Trophoblast cell (in vitro differentiated cells and primary cell): Measurements from ENCODE around the gene KRT15.
A peak's percentile ranks its signal among the peaks of the same experiment; 100 is the strongest.

Experiments used
- DNase-seq, 2 donors: peaks; one replicate each; pipeline ENCODE4 v3.0.0-alpha.2; 2016
- H2AFZ ChIP-seq: 2 replicates; pipeline ENCODE4 v1.6.1; 2013; ENCODE audit warnings: low read length, moderate library complexity, mild to moderate bottlenecking; ENCODE audit not compliant: insufficient read depth, poor library complexity
- H2AK5ac ChIP-seq: 2 replicates; pipeline ENCODE4 v1.6.1; 2013; ENCODE audit warnings: mild to moderate bottlenecking, low read length
- H2BK120ac ChIP-seq: 2 replicates; pipeline ENCODE4 v1.6.1; 2013; ENCODE audit warnings: low read length, mild to moderate bottlenecking, moderate library complexity; ENCODE audit not compliant: insufficient read depth, poor library complexity
- H2BK12ac ChIP-seq: 2 replicates; pipeline ENCODE4 v1.6.1; 2013; ENCODE audit warnings: mild to moderate bottlenecking, low read length, moderate library complexity
- H2BK5ac ChIP-seq: 2 replicates; pipeline ENCODE4 v1.6.1; 2013; ENCODE audit warnings: low read length, low read depth, moderate library complexity, mild to moderate bottlenecking; ENCODE audit not compliant: poor library complexity
- H3K14ac ChIP-seq: 2 replicates; pipeline ENCODE4 v1.6.1; 2013; ENCODE audit warnings: mild to moderate bottlenecking, low read length
- H3K18ac ChIP-seq: 2 replicates; pipeline ENCODE4 v1.6.1; 2013; ENCODE audit warnings: mild to moderate bottlenecking, low read length
- H3K23ac ChIP-seq: 2 replicates; pipeline ENCODE4 v1.6.1; 2013; ENCODE audit warnings: low read length
- H3K27ac ChIP-seq: 2 replicates; pipeline ENCODE4 v1.5.1; 2013; ENCODE audit warnings: low read depth, mild to moderate bottlenecking, inconsistent platforms, low read length, moderate library complexity
- H3K27me3 ChIP-seq: 2 replicates; pipeline ENCODE4 v1.6.1; 2013; ENCODE audit warnings: inconsistent platforms, mild to moderate bottlenecking, low read length, moderate library complexity; ENCODE audit not compliant: insufficient read depth
- H3K36me3 ChIP-seq, 2 experiments: 1 replicate in 1 of 2; 2 replicates in 1 of 2; pipeline ENCODE4 v1.6.1; 2013; ENCODE audit warnings: low read length in 2 of 2, mild to moderate bottlenecking in 2 of 2, moderate library complexity in 1 of 2; ENCODE audit not compliant: insufficient read depth in 2 of 2, control insufficient read depth in 1 of 2
- H3K4ac ChIP-seq: 2 replicates; pipeline ENCODE4 v1.6.1; 2013; ENCODE audit warnings: low read depth, mild to moderate bottlenecking, low read length, moderate library complexity
- H3K4me1 ChIP-seq, 2 experiments: 1 replicate in 1 of 2; 2 replicates in 1 of 2; pipeline ENCODE4 v1.6.1; 2013; ENCODE audit warnings: low read length in 2 of 2, mild to moderate bottlenecking in 2 of 2, moderate library complexity in 1 of 2; ENCODE audit not compliant: insufficient read depth in 2 of 2, control insufficient read depth in 1 of 2
- H3K4me2 ChIP-seq: 2 replicates; pipeline ENCODE4 v1.6.1; 2013; ENCODE audit warnings: inconsistent platforms, mild to moderate bottlenecking, low read length, moderate library complexity
- H3K4me3 ChIP-seq: 2 replicates; pipeline ENCODE4 v1.5.1; 2013; ENCODE audit warnings: mild to moderate bottlenecking, low read depth, low read length, inconsistent platforms
- H3K79me1 ChIP-seq: one replicate; pipeline ENCODE4 v1.6.1; 2013; ENCODE audit warnings: low read length
- H3K79me2 ChIP-seq: 2 replicates; pipeline ENCODE4 v1.6.1; 2013; ENCODE audit warnings: low read length, mild to moderate bottlenecking; ENCODE audit not compliant: control insufficient read depth, insufficient read depth, poor library complexity
- H3K9ac ChIP-seq: 2 replicates; pipeline ENCODE4 v1.6.1; 2013; ENCODE audit warnings: mild to moderate bottlenecking, low read length
- H3K9me3 ChIP-seq: 2 replicates; pipeline ENCODE4 v1.6.1; 2013; ENCODE audit warnings: low read depth, mild to moderate bottlenecking, control low read depth, inconsistent platforms, low read length; ENCODE audit not compliant: insufficient read depth
- H4K12ac ChIP-seq: 2 replicates; pipeline ENCODE4 v1.6.1; 2013; ENCODE audit warnings: low read depth, mild to moderate bottlenecking, low read length, moderate library complexity
- H4K8ac ChIP-seq: 2 replicates; pipeline ENCODE4 v1.6.1; 2013; ENCODE audit warnings: low read depth, mild to moderate bottlenecking, low read length, moderate library complexity
- H4K91ac ChIP-seq: one replicate; pipeline ENCODE4 v1.6.1; 2013; ENCODE audit warnings: low read depth, mild to moderate bottlenecking, low read length, moderate library complexity
- WGBS: extraction: QIAGEN DNeasy Blood & Tissue Kit; methylation state at CpG from one replicate; pipeline ENCODE4 v1.1.7; 2013; ENCODE audit warnings: missing lambda C conversion rate; ENCODE audit not compliant: insufficient read length, insufficient coverage; ENCODE audit errors: extremely low coverage; 5-methylcytosine and 5-hydroxymethylcytosine counted together

The KRT15 gene

GRCh38 chr17:41555105-41555887 is 36.6 kb upstream of the KRT15 start:
- Histone ChIP-seq H3K9me3 (no peaks in the 10 kb centered on the region), H3K27me3 (no peaks in the 10 kb centered on the region), H4K8ac (no peak overlapping the region), H3K23ac (no peak overlapping the region), H3K4me2 (no peak overlapping the region), H3K4ac (no peak overlapping the region), H2BK120ac (no peak overlapping the region), H3K9ac (no peak overlapping the region), H3K4me1 (peaks cover 7 to 9% of the 10 kb centered on the region in 2 experiments), H2BK5ac (no peak overlapping the region), H3K79me1 (peaks cover 5% of the 10 kb centered on the region), H2AK5ac (no peak overlapping the region), H3K4me3 (no peak overlapping the region), H2AFZ (no peak overlapping the region), H3K14ac (no peak overlapping the region), H4K91ac (no peak overlapping the region), H4K12ac (no peak overlapping the region), H3K27ac (no peak overlapping the region), H3K18ac (no peak overlapping the region), H2BK12ac (no peak overlapping the region), H3K79me2 (no peaks in the 10 kb centered on the region), H3K36me3 (no peaks in the 10 kb centered on the region)
- WGBS, result no CpG with 5 or more reads among the region's 5 CpGs
- no peak for DNase-seq

GRCh38 chr17:41553987-41554680 is 35.4 kb upstream of the KRT15 start:
- no peak for DNase-seq
- Histone ChIP-seq H2BK120ac (no peak overlapping the region), H3K23ac (no peak overlapping the region), H3K27me3 (no peaks in the 10 kb centered on the region), H3K9me3 (no peaks in the 10 kb centered on the region), H3K79me1 (peaks cover 4% of the 10 kb centered on the region), H3K36me3 (no peaks in the 10 kb centered on the region), H4K91ac (no peak overlapping the region), H4K12ac (no peak overlapping the region), H2AFZ (no peak overlapping the region), H2BK12ac (no peak overlapping the region), H3K14ac (no peak overlapping the region), H4K8ac (no peak overlapping the region), H2AK5ac (no peak overlapping the region), H3K27ac (no peak overlapping the region), H3K4me1 (peaks cover 6 to 7% of the 10 kb centered on the region in 2 experiments), H3K4me2 (no peak overlapping the region), H3K9ac (no peak overlapping the region), H3K79me2 (no peaks in the 10 kb centered on the region), H3K4ac (no peak overlapping the region), H3K18ac (no peak overlapping the region), H3K4me3 (no peak overlapping the region), H2BK5ac (no peak overlapping the region)
- WGBS, result no CpG with 5 or more reads among the region's 8 CpGs

- Histone ChIP-seq H3K14ac (peak overlapping the region; percentile 4), H3K18ac (no peak overlapping the region), H3K4me2 (no peak overlapping the region), H3K79me2 (peaks cover 4% of the 10 kb centered on the region), H3K4me3 (no peak overlapping the region), H3K36me3 (no peaks in the 10 kb centered on the region), H2AFZ (no peak overlapping the region), H3K79me1 (peaks cover 11% of the 10 kb centered on the region), H4K91ac (no peak overlapping the region), H3K9ac (no peak overlapping the region), H3K27me3 (no peaks in the 10 kb centered on the region), H3K23ac (no peak overlapping the region), H4K8ac (no peak overlapping the region), H3K4ac (no peak overlapping the region), H3K27ac (no peak overlapping the region), H2BK5ac (no peak overlapping the region), H2BK12ac (no peak overlapping the region), H4K12ac (no peak overlapping the region), H3K9me3 (no peaks in the 10 kb centered on the region), H2BK120ac (no peak overlapping the region), H2AK5ac (no peak overlapping the region), H3K4me1 (peaks cover 14 to 15% of the 10 kb centered on the region in 2 experiments)
- no CpG with 5 or more reads among the region's 4 CpGs for WGBS
- DNase-seq, result no peak
These were observed 34.5 kb upstream of the KRT15 start for GRCh38 chr17:41553176-41553575.

- H4K8ac ChIP-seq, result no peak overlapping the region
- no peak overlapping the region for H2BK120ac ChIP-seq
- H2BK5ac ChIP-seq, result no peak overlapping the region
- no peak overlapping the region for H3K27ac ChIP-seq
- no peak overlapping the region for H2BK12ac ChIP-seq
- H4K12ac ChIP-seq, result no peak overlapping the region
- DNase-seq, result no peak
- no peak overlapping the region for H2AFZ ChIP-seq
- no CpG with 5 or more reads among the region's 5 CpGs for WGBS
- H3K4me2 ChIP-seq, result no peak overlapping the region
- H3K27me3 ChIP-seq, result no peaks in the 10 kb centered on the region
- no peak overlapping the region for H3K18ac ChIP-seq
- H3K79me2 ChIP-seq, result peaks cover 4% of the 10 kb centered on the region
- no peak overlapping the region for H4K91ac ChIP-seq
- H3K36me3 ChIP-seq, result no peaks in the 10 kb centered on the region
- no peak overlapping the region for H3K14ac ChIP-seq
- H3K79me1 ChIP-seq, result peaks cover 11% of the 10 kb centered on the region
- H3K23ac ChIP-seq, result no peak overlapping the region
- no peak overlapping the region for H3K4me3 ChIP-seq
- H3K9me3 ChIP-seq, result no peaks in the 10 kb centered on the region
- H3K4ac ChIP-seq, result no peak overlapping the region
- no peak overlapping the region for H2AK5ac ChIP-seq
- H3K9ac ChIP-seq, result no peak overlapping the region
- H3K4me1 ChIP-seq, result peaks cover 19 to 22% of the 10 kb centered on the region in 2 experiments
These were observed 33.8 kb upstream of the KRT15 start for GRCh38 chr17:41552455-41552854.
